ENCODE results near the gene CCR9. TPM values are rescaled to one million over a fixed set of nuclear protein-coding genes. Genes with fewer than 3 reads are reported as not detected.

The CCR9 gene
- total RNA-seq, 2 donors from 2014 or later = 0.14 TPM; not detected in 1

- H3K4me1 Mint-ChIP-seq (ENCODE audit: low read depth) = peaks cover 39% of the 10 kb centered on the region
- H3K36me3 Mint-ChIP-seq (ENCODE audit: insufficient read depth in 2 of 2) = peaks cover 18 to 44% of the 10 kb centered on the region in 2 donors
- H3K27me3 Mint-ChIP-seq (ENCODE audit: low read depth) = peaks cover 25% of the 10 kb centered on the region
- H3K9me3 Mint-ChIP-seq = peaks cover 0 to 4% of the 10 kb centered on the region in 2 donors
- H3K4me3 Mint-ChIP-seq = no peak overlapping the region
- ATAC-seq (replicated peaks in 1 of 2) (no peak), DNase-seq (no peak)
- no peak overlapping the region for H3K27ac Mint-ChIP-seq
Observed at GRCh38 chr3:45938043-45938435, 51.7 kb downstream of the CCR9 start.

- H3K4me1 Mint-ChIP-seq (ENCODE audit: low read depth) = peaks cover 47% of the 10 kb centered on the region
- no peak overlapping the region for H3K4me3 Mint-ChIP-seq
- H3K27me3 Mint-ChIP-seq (ENCODE audit: low read depth) = peaks cover 25% of the 10 kb centered on the region
- peaks cover 20 to 38% of the 10 kb centered on the region in 2 donors for H3K36me3 Mint-ChIP-seq (ENCODE audit: insufficient read depth in 2 of 2)
- H3K27ac Mint-ChIP-seq = no peak overlapping the region
- DNase-seq (peak; percentile 86), ATAC-seq (replicated peaks in 1 of 2) (peak; percentile 45 to 56)
- peaks cover 0 to 4% of the 10 kb centered on the region in 2 donors for H3K9me3 Mint-ChIP-seq
Observed at GRCh38 chr3:45938864-45939263, 52.5 kb downstream of the CCR9 start.

- peak in 1 of 2 donors; percentile 25 for DNase-seq
- peaks cover 25% of the 10 kb centered on the region for H3K27me3 Mint-ChIP-seq (ENCODE audit: low read depth)
- H3K4me3 Mint-ChIP-seq = no peak overlapping the region
- H3K4me1 Mint-ChIP-seq (ENCODE audit: low read depth) = peaks cover 52% of the 10 kb centered on the region
- no peak overlapping the region for H3K27ac Mint-ChIP-seq
- peaks cover 0 to 4% of the 10 kb centered on the region in 2 donors for H3K9me3 Mint-ChIP-seq
- ATAC-seq (replicated peaks in 1 of 2) = peak; percentile 17 to 19
- H3K36me3 Mint-ChIP-seq (ENCODE audit: insufficient read depth in 2 of 2) = peaks cover 19 to 34% of the 10 kb centered on the region in 2 donors
Observed at GRCh38 chr3:45939341-45939771, 53.0 kb downstream of the CCR9 start.

GRCh38 chr3:45940004-45940780 lies 53.8 kb downstream of the CCR9 start:
- ATAC-seq (replicated peaks in 1 of 2) = no peak
- H3K9me3 Mint-ChIP-seq = peaks cover 0 to 4% of the 10 kb centered on the region in 2 donors
- peaks cover 59% of the 10 kb centered on the region for H3K4me1 Mint-ChIP-seq (ENCODE audit: low read depth)

GRCh38 chr3:45940781-45941365 lies 54.5 kb downstream of the CCR9 start:
- peaks cover 36% of the 10 kb centered on the region for H3K27me3 Mint-ChIP-seq (ENCODE audit: low read depth)
- peaks cover 0 to 4% of the 10 kb centered on the region in 2 donors for H3K9me3 Mint-ChIP-seq
- H3K27ac Mint-ChIP-seq = no peak overlapping the region
- H3K4me1 Mint-ChIP-seq (ENCODE audit: low read depth) = peaks cover 66% of the 10 kb centered on the region
- H3K36me3 Mint-ChIP-seq (ENCODE audit: insufficient read depth in 2 of 2) = peaks cover 16 to 26% of the 10 kb centered on the region in 2 donors
- DNase-seq (no peak), ATAC-seq (replicated peaks in 1 of 2) (no peak)
- H3K4me3 Mint-ChIP-seq = no peak overlapping the region

More at GRCh38 chr3:45940004-45940780, 53.8 kb downstream of the CCR9 start:
- Mint-ChIP-seq H3K4me3 (no peak overlapping the region), H3K36me3 (ENCODE audit: insufficient read depth in 2 of 2) (peaks cover 16 to 30% of the 10 kb centered on the region in 2 donors), H3K27ac (no peak overlapping the region), H3K27me3 (ENCODE audit: low read depth) (peaks cover 30% of the 10 kb centered on the region)
- DNase-seq = no peak

- no peak for DNase-seq
- peaks cover 0 to 4% of the 10 kb centered on the region in 2 donors for H3K9me3 Mint-ChIP-seq
- H3K27ac Mint-ChIP-seq = peak overlapping the region; percentile 98
- H3K36me3 Mint-ChIP-seq (ENCODE audit: insufficient read depth in 2 of 2) = peaks cover 27% of the 10 kb centered on the region in 2 donors
- H3K27me3 Mint-ChIP-seq (ENCODE audit: low read depth) = peaks cover 36% of the 10 kb centered on the region
- peak overlapping the region; percentile 63 to 87 for H3K4me3 Mint-ChIP-seq
- peaks cover 79% of the 10 kb centered on the region for H3K4me1 Mint-ChIP-seq (ENCODE audit: low read depth)
- no peak for ATAC-seq (replicated peaks in 1 of 2)
Observed at GRCh38 chr3:45942051-45942825, 55.9 kb downstream of the CCR9 start.

GRCh38 chr3:45943207-45943846 lies 57.0 kb downstream of the CCR9 start, which contains the start of gene CXCR6:
Gene CXCR6 (plus strand): TSS chr3:45943464. CDS start chr3:45946482, 3,018 bp downstream.
- peaks cover 36% of the 10 kb centered on the region for H3K27me3 Mint-ChIP-seq (ENCODE audit: low read depth)
- peaks cover 90% of the 10 kb centered on the region for H3K4me1 Mint-ChIP-seq (ENCODE audit: low read depth)
- peaks cover 31 to 36% of the 10 kb centered on the region in 2 donors for H3K36me3 Mint-ChIP-seq (ENCODE audit: insufficient read depth in 2 of 2)
- peak within 1 kb of the TSS; percentile 98 for H3K27ac Mint-ChIP-seq
- peaks cover 0 to 4% of the 10 kb centered on the region in 2 donors for H3K9me3 Mint-ChIP-seq
- ATAC-seq (replicated peaks in 1 of 2) (peak; percentile 86 to 88), DNase-seq (peak; percentile 71 to 72)
- peak within 1 kb of the TSS; percentile 63 to 87 for H3K4me3 Mint-ChIP-seq

- ATAC-seq (replicated peaks in 1 of 2) (no peak), DNase-seq (no peak)
- Mint-ChIP-seq H3K9me3 (peaks cover 0 to 4% of the 10 kb centered on the region in 2 donors), H3K4me1 (ENCODE audit: low read depth) (peaks cover 90% of the 10 kb centered on the region), H3K27ac (peak overlapping the region; percentile 49), H3K36me3 (ENCODE audit: insufficient read depth in 2 of 2) (peaks cover 41 to 45% of the 10 kb centered on the region in 2 donors), H3K4me3 (peak overlapping the region in 1 of 2 donors; percentile 73), H3K27me3 (ENCODE audit: low read depth) (peaks cover 31% of the 10 kb centered on the region)
Observed at GRCh38 chr3:45944830-45945620, 58.7 kb downstream of the CCR9 start.

- H3K9me3 Mint-ChIP-seq = no peaks in the 10 kb centered on the region
- ATAC-seq (replicated peaks in 1 of 2) (no peak), DNase-seq (peak in 1 of 2 donors; percentile 28)
- peak overlapping the region in 1 of 2 donors; percentile 73 for H3K4me3 Mint-ChIP-seq
- peaks cover 20% of the 10 kb centered on the region for H3K27me3 Mint-ChIP-seq (ENCODE audit: low read depth)
- peaks cover 93% of the 10 kb centered on the region for H3K4me1 Mint-ChIP-seq (ENCODE audit: low read depth)
- peaks cover 30 to 42% of the 10 kb centered on the region in 2 donors for H3K36me3 Mint-ChIP-seq (ENCODE audit: insufficient read depth in 2 of 2)
- H3K27ac Mint-ChIP-seq = no peak overlapping the region
Observed at GRCh38 chr3:45946307-45946706, 60.0 kb downstream of the CCR9 start.

- ATAC-seq (replicated peaks in 1 of 2) (no peak), DNase-seq (peak in 1 of 2 donors; percentile 46)
- Mint-ChIP-seq H3K36me3 (ENCODE audit: insufficient read depth in 2 of 2) (peaks cover 28 to 46% of the 10 kb centered on the region in 2 donors), H3K27me3 (ENCODE audit: low read depth) (peaks cover 18% of the 10 kb centered on the region), H3K27ac (no peak overlapping the region), H3K4me1 (ENCODE audit: low read depth) (peaks cover 98% of the 10 kb centered on the region), H3K9me3 (no peaks in the 10 kb centered on the region), H3K4me3 (peak overlapping the region in 1 of 2 donors; percentile 10)
Observed at GRCh38 chr3:45946875-45947274, 60.5 kb downstream of the CCR9 start.

GRCh38 chr3:45947361-45947760 lies 61.0 kb downstream of the CCR9 start:
- Mint-ChIP-seq H3K4me3 (peak overlapping the region in 1 of 2 donors; percentile 66), H3K36me3 (ENCODE audit: insufficient read depth in 2 of 2) (peaks cover 33 to 48% of the 10 kb centered on the region in 2 donors), H3K4me1 (ENCODE audit: low read depth) (peaks cover 98% of the 10 kb centered on the region), H3K27me3 (ENCODE audit: low read depth) (peaks cover 13% of the 10 kb centered on the region), H3K9me3 (no peaks in the 10 kb centered on the region), H3K27ac (no peak overlapping the region)
- DNase-seq (no peak), ATAC-seq (replicated peaks in 1 of 2) (no peak)

Data from activated T-cell treated with anti-CD3 and anti-CD28 coated beads, Interleukin-2, amount 50 U/mL, for 72 hours (primary cell).